Upper lobe of left lung (tissue), 4 donors: Measurements from ENCODE around the gene SMIM20.

Source experiments
- EP300 ChIP-seq, 4 donors: sonication (generic); formaldehyde crosslinking; IDR thresholded peaks; one replicate each; pipeline ENCODE4 v1.5.1; 2017; ENCODE audit warnings: antibody characterized with exemption in 4 of 4, control low read depth in 2 of 4
- POLR2A ChIP-seq, 4 donors: fragments of 450-650 bp; IDR thresholded peaks; one replicate each; pipeline ENCODE4 v1.5.1; 2016 to 2017; ENCODE audit warnings: antibody characterized with exemption in 4 of 4, mild to moderate bottlenecking in 2 of 4
- POLR2AphosphoS5 ChIP-seq, 2 donors: sonication (generic); formaldehyde crosslinking; IDR thresholded peaks; one replicate each; pipeline ENCODE4 v1.5.1; 2017; ENCODE audit warnings: antibody characterized with exemption in 2 of 2
- TF ChIP-seq, protein P1 (sequence below), 6 experiments: fragments of 450-650 bp in 4 of 6; fragments of 200-600 bp in 2 of 6; sonication (generic) in 2 of 6; IDR thresholded peaks; one replicate each; pipeline ENCODE4 v1.5.1; 2016 to 2019; ENCODE audit warnings: antibody characterized with exemption in 6 of 6

DNA sequence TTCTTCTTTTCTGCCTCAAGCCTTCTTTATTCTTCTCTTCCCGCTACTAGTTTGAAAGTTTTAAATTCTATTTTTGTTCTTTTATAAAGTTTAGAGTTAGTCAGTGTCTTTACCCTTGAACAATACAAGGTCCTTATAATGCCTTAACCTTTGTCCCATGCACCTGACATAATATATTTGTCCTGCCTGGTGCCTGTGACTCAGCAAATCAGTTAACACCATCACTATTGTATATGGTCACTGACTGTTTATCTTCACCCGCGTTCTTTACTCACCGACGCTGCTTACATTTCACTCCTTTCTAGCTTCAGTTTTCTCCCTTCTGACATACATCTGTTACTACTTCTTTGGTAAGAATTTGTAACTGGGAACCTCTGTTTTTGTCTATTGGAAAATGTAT lies 5.7 kb downstream of the SMIM20 start:
- TF ChIP-seq, protein P1, sequence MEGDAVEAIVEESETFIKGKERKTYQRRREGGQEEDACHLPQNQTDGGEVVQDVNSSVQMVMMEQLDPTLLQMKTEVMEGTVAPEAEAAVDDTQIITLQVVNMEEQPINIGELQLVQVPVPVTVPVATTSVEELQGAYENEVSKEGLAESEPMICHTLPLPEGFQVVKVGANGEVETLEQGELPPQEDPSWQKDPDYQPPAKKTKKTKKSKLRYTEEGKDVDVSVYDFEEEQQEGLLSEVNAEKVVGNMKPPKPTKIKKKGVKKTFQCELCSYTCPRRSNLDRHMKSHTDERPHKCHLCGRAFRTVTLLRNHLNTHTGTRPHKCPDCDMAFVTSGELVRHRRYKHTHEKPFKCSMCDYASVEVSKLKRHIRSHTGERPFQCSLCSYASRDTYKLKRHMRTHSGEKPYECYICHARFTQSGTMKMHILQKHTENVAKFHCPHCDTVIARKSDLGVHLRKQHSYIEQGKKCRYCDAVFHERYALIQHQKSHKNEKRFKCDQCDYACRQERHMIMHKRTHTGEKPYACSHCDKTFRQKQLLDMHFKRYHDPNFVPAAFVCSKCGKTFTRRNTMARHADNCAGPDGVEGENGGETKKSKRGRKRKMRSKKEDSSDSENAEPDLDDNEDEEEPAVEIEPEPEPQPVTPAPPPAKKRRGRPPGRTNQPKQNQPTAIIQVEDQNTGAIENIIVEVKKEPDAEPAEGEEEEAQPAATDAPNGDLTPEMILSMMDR (IDR thresholded peaks at IDR 0.05) = no peak
- TF ChIP-seq POLR2A (IDR thresholded peaks at IDR 0.05) (no peak), EP300 (IDR thresholded peaks at IDR 0.05) (no peak), POLR2AphosphoS5 (IDR thresholded peaks at IDR 0.05) (no peak)
